Astrocyte (in vitro differentiated cells and primary cell): ENCODE data around the gene SRP9. TPM values are rescaled to one million over a fixed set of nuclear protein-coding genes. Genes with fewer than 3 reads are reported as not detected.
"Not testable (repeated sequence)": the region's sequence is repeated elsewhere in the genome, so short reads cannot be mapped to it uniquely, and the experiment has no call there.

Source experiments
- DNase-seq: peaks from one replicate; pipeline ENCODE4 v3.0.0-alpha.2; 2010; ENCODE audit warnings: low read depth
- FAIRE-seq: peaks from 2 replicates; lab custom pipeline; 2011; peaks lifted over from hg19 to GRCh38; lab: Jason Lieb, UNC
- H2AFZ ChIP-seq: 2 replicates; pipeline ENCODE4 v1.6.0; 2012; ENCODE audit warnings: low read depth, low read length, inconsistent platforms
- H3K27ac ChIP-seq: 2 replicates; pipeline ENCODE4 v1.5.1; 2011; ENCODE audit warnings: low read depth, low read length, inconsistent platforms
- H3K27me3 ChIP-seq: 2 replicates; pipeline ENCODE4 v1.6.0; 2011; ENCODE audit warnings: low read length, inconsistent platforms; ENCODE audit not compliant: insufficient read depth
- H3K36me3 ChIP-seq: 2 replicates; pipeline ENCODE4 v1.5.1; 2011; ENCODE audit warnings: low read length, inconsistent platforms; ENCODE audit not compliant: insufficient read depth
- H3K4me1 ChIP-seq: 2 replicates; pipeline ENCODE4 v1.5.1; 2011; ENCODE audit warnings: low read length, inconsistent platforms; ENCODE audit not compliant: insufficient read depth
- H3K4me2 ChIP-seq: 2 replicates; pipeline ENCODE4 v1.6.0; 2012; ENCODE audit warnings: low read length, inconsistent platforms
- H3K4me3 ChIP-seq: 2 replicates; pipeline ENCODE4 v1.5.1; 2011; ENCODE audit warnings: low read depth, mild to moderate bottlenecking, low read length, inconsistent platforms; ENCODE audit not compliant: insufficient read depth
- H3K79me2 ChIP-seq: 2 replicates; pipeline ENCODE4 v1.6.0; 2012; ENCODE audit warnings: mild to moderate bottlenecking, low read length, inconsistent platforms; ENCODE audit not compliant: insufficient read depth
- H3K9ac ChIP-seq: 2 replicates; pipeline ENCODE4 v1.6.0; 2012; ENCODE audit warnings: mild to moderate bottlenecking, low read length, inconsistent platforms
- H3K9me3 ChIP-seq: 2 replicates; pipeline ENCODE4 v1.5.1; 2012; ENCODE audit warnings: low read depth, mild to moderate bottlenecking, low read length, inconsistent platforms; ENCODE audit not compliant: insufficient read depth
- H4K20me1 ChIP-seq: 2 replicates; pipeline ENCODE4 v1.6.0; 2012; ENCODE audit warnings: low read length, inconsistent platforms; ENCODE audit not compliant: insufficient read depth
- H3K27ac Mint-ChIP-seq: one replicate; pipeline ENCODE4 v1.8.0; 2021; ENCODE audit warnings: mild to moderate bottlenecking, mixed read lengths; ENCODE audit not compliant: unreplicated experiment
- H3K27me3 Mint-ChIP-seq: one replicate; pipeline ENCODE4 v1.8.0; 2021; ENCODE audit warnings: low read depth, mixed read lengths; ENCODE audit not compliant: unreplicated experiment
- H3K36me3 Mint-ChIP-seq: one replicate; pipeline ENCODE4 v1.8.0; 2021; ENCODE audit warnings: low read depth, mixed read lengths; ENCODE audit not compliant: unreplicated experiment
- H3K4me1 Mint-ChIP-seq: one replicate; pipeline ENCODE4 v1.8.0; 2021; ENCODE audit warnings: low read depth, mixed read lengths; ENCODE audit not compliant: unreplicated experiment
- H3K4me3 Mint-ChIP-seq: one replicate; pipeline ENCODE4 v1.8.0; 2021; ENCODE audit warnings: mild to moderate bottlenecking, moderate library complexity, mixed read lengths; ENCODE audit not compliant: unreplicated experiment
- H3K9me3 Mint-ChIP-seq: one replicate; pipeline ENCODE4 v1.8.0; 2021; ENCODE audit warnings: mild to moderate bottlenecking, mixed read lengths; ENCODE audit not compliant: unreplicated experiment
- EZH2 ChIP-seq: IDR thresholded peaks from 2 replicates; pipeline ENCODE4 v1.6.1; 2012; ENCODE audit warnings: mild to moderate bottlenecking, low read length, inconsistent platforms; ENCODE audit not compliant: insufficient read depth
- total RNA-seq: library from RNA; stranded (reverse); gene quantifications from 2 replicates; pipeline ENCODE4 v1.2.1, GENCODE V29; 2021
- TF ChIP-seq, protein P1 (sequence below): IDR thresholded peaks from 2 replicates; pipeline ENCODE4 v1.5.1; 2011; ENCODE audit warnings: low read depth, mild to moderate bottlenecking, inconsistent platforms, low read length, moderate library complexity; ENCODE audit not compliant: insufficient read depth

The SRP9 gene
- total RNA-seq, 1 donor from 2014 or later, result 269 TPM

GRCh38 chr1:225808136-225808535 is 30.5 kb downstream of the SRP9 start:
- Histone ChIP-seq H3K9ac (no peak overlapping the region), H3K9me3 (no peaks in the 10 kb centered on the region), H3K79me2 (peaks cover 8% of the 10 kb centered on the region), H3K4me2 (no peak overlapping the region), H3K36me3 (no peaks in the 10 kb centered on the region), H3K27me3 (no peaks in the 10 kb centered on the region), H2AFZ (no peak overlapping the region), H4K20me1 (peaks cover 14% of the 10 kb centered on the region), H3K4me1 (peaks cover 8% of the 10 kb centered on the region), H3K27ac (no peak overlapping the region), H3K4me3 (no peak overlapping the region)
- DNase-seq, result no peak
- Mint-ChIP-seq H3K4me1 (peaks cover 12% of the 10 kb centered on the region), H3K36me3 (peaks cover 2% of the 10 kb centered on the region), H3K27me3 (peaks cover 6% of the 10 kb centered on the region), H3K9me3 (peaks cover 2% of the 10 kb centered on the region), H3K27ac (no peak overlapping the region), H3K4me3 (no peak overlapping the region)
- TF ChIP-seq, protein P1, sequence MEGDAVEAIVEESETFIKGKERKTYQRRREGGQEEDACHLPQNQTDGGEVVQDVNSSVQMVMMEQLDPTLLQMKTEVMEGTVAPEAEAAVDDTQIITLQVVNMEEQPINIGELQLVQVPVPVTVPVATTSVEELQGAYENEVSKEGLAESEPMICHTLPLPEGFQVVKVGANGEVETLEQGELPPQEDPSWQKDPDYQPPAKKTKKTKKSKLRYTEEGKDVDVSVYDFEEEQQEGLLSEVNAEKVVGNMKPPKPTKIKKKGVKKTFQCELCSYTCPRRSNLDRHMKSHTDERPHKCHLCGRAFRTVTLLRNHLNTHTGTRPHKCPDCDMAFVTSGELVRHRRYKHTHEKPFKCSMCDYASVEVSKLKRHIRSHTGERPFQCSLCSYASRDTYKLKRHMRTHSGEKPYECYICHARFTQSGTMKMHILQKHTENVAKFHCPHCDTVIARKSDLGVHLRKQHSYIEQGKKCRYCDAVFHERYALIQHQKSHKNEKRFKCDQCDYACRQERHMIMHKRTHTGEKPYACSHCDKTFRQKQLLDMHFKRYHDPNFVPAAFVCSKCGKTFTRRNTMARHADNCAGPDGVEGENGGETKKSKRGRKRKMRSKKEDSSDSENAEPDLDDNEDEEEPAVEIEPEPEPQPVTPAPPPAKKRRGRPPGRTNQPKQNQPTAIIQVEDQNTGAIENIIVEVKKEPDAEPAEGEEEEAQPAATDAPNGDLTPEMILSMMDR, result no peak
- no peak for TF ChIP-seq EZH2
- no peak for FAIRE-seq

DNA sequence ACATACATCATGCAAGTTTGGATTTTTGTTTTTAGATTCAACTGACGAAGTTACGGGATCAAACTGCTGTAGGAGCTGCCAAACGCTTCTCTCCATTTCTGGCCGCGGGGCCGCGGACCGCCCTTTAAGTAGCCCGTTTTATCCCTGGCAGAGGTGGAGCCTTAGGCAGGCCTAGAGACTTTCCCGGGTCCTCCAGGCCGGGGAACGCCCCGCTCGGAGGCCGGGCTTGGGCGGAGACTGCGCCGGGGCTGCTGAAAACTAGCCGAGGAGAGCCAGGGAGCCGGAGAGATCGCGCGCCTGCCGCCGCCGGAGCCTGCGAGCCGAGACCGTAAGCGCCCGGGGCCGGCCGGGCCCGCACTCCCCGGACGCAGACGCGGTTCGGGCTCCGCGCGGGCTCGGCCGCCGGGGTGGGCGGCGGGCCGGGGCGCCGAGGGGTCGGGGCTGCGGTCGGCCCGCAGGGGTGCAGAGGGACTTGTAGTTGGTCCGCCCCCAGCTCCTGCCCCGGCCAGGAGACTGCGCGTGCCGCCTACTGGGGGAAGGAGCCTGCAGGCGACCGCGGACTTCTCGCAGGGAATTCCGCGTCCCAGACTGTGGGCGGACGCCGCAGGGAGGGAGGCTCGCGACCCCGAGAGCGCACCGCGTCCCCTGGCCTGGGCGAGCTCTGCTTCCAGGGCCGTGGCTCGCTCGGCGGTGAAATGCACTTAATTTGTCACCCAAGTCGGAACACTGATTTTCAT is 32.4 kb downstream of the SRP9 start, which contains the start of gene EPHX1:
EPHX1 (plus strand) TSS at position 283 of the 737 bp plus-strand sequence. CDS start 18,606 bp downstream, outside the sequence.
- TF ChIP-seq EZH2, result no peak
- TF ChIP-seq, protein P1, result no peak
- Histone ChIP-seq H3K27ac (peak within 1 kb of the TSS; percentile 53), H3K9me3 (no peaks in the 10 kb centered on the region), H3K79me2 (peaks cover 15% of the 10 kb centered on the region), H2AFZ (peak within 1 kb of the TSS; percentile 80), H4K20me1 (peaks cover 19% of the 10 kb centered on the region), H3K4me1 (peaks cover 11% of the 10 kb centered on the region), H3K27me3 (no peaks in the 10 kb centered on the region), H3K4me2 (peak within 1 kb of the TSS; percentile 96), H3K4me3 (peak within 1 kb of the TSS; percentile 73), H3K36me3 (no peaks in the 10 kb centered on the region), H3K9ac (peak within 1 kb of the TSS; percentile 84)
- Mint-ChIP-seq H3K27me3 (peaks cover 6% of the 10 kb centered on the region), H3K4me1 (peaks cover 21% of the 10 kb centered on the region), H3K36me3 (peaks cover 4% of the 10 kb centered on the region), H3K27ac (peak within 1 kb of the TSS; percentile 81), H3K4me3 (peak within 1 kb of the TSS; percentile 95), H3K9me3 (peaks cover 2% of the 10 kb centered on the region)
- FAIRE-seq (no peak), DNase-seq (peak; percentile 74)

- H3K36me3 Mint-ChIP-seq, H3K27me3 Mint-ChIP-seq, FAIRE-seq, H3K27me3 ChIP-seq, H3K9me3 ChIP-seq, H3K36me3 ChIP-seq, H3K9me3 Mint-ChIP-seq: not testable (repeated sequence)
- Mint-ChIP-seq H3K4me1 (peaks cover 26% of the 10 kb centered on the region), H3K4me3 (peak overlapping the region; percentile 95), H3K27ac (peak overlapping the region; percentile 81)
- Histone ChIP-seq H2AFZ (peak overlapping the region; percentile 80), H3K27ac (peak overlapping the region; percentile 53), H3K79me2 (peaks cover 15% of the 10 kb centered on the region), H3K4me1 (peaks cover 11% of the 10 kb centered on the region), H4K20me1 (peaks cover 19% of the 10 kb centered on the region), H3K4me3 (peak overlapping the region; percentile 73), H3K4me2 (peak overlapping the region; percentile 96), H3K9ac (peak overlapping the region; percentile 84)
- peak; percentile 26 for DNase-seq
Observed at GRCh38 chr1:225810579-225811538, 33.2 kb downstream of the SRP9 start.
